Lower leg skin (tissue), 3 donors: ENCODE data around the gene PGF.

Experiments
- POLR2A ChIP-seq, 2 donors: fragments of 450-650 bp; IDR thresholded peaks; one replicate each; pipeline ENCODE4 v1.6.1; 2016 to 2017; ENCODE audit warnings: antibody characterized with exemption in 2 of 2, mild to moderate bottlenecking in 1 of 2, moderate library complexity in 1 of 2
- TF ChIP-seq, protein P1 (sequence below), 3 donors: fragments of 450-650 bp; IDR thresholded peaks; one replicate each; pipeline ENCODE4 v1.5.1; 2016; ENCODE audit warnings: antibody characterized with exemption in 3 of 3, mild to moderate bottlenecking in 3 of 3, moderate library complexity in 2 of 3

DNA sequence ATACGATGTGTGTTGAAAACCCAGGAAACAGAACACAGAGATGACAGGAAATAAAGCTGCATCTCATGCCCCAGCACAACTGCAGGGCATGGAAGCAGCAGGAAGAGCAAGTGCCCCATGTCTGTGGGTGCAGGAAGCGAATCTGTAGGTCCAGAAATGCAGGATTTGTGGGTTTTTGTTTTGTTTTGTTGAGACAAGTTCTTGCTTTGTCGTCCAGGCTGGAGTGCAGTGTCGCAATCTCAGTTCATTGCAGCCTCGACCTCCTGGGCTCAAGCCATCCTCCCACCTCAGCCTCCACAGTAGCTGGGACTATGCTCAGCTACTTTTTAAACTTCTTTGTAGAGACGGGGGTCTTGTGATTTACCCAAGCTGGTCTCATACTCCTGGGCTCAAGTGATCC is 26.2 kb downstream of the PGF start:
- TF ChIP-seq, protein P1, sequence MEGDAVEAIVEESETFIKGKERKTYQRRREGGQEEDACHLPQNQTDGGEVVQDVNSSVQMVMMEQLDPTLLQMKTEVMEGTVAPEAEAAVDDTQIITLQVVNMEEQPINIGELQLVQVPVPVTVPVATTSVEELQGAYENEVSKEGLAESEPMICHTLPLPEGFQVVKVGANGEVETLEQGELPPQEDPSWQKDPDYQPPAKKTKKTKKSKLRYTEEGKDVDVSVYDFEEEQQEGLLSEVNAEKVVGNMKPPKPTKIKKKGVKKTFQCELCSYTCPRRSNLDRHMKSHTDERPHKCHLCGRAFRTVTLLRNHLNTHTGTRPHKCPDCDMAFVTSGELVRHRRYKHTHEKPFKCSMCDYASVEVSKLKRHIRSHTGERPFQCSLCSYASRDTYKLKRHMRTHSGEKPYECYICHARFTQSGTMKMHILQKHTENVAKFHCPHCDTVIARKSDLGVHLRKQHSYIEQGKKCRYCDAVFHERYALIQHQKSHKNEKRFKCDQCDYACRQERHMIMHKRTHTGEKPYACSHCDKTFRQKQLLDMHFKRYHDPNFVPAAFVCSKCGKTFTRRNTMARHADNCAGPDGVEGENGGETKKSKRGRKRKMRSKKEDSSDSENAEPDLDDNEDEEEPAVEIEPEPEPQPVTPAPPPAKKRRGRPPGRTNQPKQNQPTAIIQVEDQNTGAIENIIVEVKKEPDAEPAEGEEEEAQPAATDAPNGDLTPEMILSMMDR (IDR thresholded peaks at IDR 0.05) = no peak
- TF ChIP-seq POLR2A (IDR thresholded peaks at IDR 0.05) = no peak
